Measurements from ENCODE around the gene PDK4.
A peak's percentile ranks its signal among the peaks of the same experiment; 100 is the strongest.

DNA sequence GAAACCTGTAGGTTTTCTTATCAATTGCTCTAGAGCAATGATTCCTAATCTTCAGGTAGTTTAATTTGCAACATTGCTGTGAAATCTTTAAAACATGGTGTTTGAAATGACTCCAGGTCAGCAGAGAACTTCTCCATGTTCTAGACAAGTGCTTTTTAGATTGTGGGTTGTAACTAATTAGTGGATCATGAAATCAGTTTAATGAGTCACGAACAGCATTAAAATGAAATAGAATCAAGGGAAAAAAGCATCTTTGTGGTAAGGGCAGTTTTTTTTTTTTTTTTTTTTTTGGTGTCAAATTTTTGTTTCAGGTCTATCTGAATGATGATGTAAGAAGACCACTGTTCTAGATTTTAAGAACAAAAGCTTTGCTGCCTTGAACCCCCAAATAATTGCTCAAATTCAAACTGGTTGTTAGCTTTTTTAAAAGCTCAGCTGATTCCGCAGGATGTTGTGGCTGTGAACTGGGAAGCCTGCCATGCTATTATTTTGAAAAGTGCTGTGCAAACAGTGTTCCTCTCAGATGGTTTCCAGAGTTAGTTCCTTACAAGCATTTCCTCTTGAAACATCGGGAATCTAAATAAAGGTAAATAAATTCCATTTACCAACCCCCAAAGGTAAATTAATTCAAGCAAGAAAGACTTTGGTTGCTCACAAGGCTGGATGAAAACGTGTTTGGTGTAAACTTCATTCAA lies 13.1 kb upstream of the PDK4 start:
- TF ChIP-seq, protein P1, sequence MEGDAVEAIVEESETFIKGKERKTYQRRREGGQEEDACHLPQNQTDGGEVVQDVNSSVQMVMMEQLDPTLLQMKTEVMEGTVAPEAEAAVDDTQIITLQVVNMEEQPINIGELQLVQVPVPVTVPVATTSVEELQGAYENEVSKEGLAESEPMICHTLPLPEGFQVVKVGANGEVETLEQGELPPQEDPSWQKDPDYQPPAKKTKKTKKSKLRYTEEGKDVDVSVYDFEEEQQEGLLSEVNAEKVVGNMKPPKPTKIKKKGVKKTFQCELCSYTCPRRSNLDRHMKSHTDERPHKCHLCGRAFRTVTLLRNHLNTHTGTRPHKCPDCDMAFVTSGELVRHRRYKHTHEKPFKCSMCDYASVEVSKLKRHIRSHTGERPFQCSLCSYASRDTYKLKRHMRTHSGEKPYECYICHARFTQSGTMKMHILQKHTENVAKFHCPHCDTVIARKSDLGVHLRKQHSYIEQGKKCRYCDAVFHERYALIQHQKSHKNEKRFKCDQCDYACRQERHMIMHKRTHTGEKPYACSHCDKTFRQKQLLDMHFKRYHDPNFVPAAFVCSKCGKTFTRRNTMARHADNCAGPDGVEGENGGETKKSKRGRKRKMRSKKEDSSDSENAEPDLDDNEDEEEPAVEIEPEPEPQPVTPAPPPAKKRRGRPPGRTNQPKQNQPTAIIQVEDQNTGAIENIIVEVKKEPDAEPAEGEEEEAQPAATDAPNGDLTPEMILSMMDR (IDR thresholded peaks at IDR 0.05): no peak
- TF ChIP-seq POLR2A (IDR thresholded peaks at IDR 0.05): peak in 1 of 2 donors; percentile 35
